NOMO-1 (cell line): ENCODE measurements around the gene CDH7.

Source experiments
- DNase-seq, 2 experiments: peaks; one replicate each; lab custom pipeline; 2025; ENCODE audit not compliant: unreplicated experiment in 2 of 2; lab: John Stamatoyannopoulos, UW

The CDH7 gene

GRCh38 chr18:65750389-65751154 lies at the start of gene CDH7:
TSS of gene CDH7 (plus strand) at chr18:65751012. CDS start at chr18:65762843, 11,831 bp downstream.
- no peak for DNase-seq

DNA sequence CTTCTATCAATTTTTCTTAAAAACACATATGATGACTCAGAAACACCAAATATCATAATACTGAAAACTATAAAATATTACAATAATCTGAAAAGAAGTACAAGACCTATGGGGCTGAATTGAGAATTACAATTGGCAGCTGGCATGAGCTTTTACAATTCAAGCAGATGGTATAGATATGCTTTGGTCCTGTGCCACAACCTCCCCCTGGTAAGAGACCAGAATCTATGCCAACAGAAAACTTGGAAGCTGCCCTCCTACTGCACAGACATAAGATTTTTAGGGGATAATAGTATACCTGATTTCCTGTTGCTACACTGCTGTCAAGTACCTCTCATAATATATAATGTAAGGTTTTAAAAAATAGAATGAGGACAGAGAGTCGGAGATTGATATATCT lies 46.8 kb upstream of the CDH7 start:
- DNase-seq = no peak

DNA sequence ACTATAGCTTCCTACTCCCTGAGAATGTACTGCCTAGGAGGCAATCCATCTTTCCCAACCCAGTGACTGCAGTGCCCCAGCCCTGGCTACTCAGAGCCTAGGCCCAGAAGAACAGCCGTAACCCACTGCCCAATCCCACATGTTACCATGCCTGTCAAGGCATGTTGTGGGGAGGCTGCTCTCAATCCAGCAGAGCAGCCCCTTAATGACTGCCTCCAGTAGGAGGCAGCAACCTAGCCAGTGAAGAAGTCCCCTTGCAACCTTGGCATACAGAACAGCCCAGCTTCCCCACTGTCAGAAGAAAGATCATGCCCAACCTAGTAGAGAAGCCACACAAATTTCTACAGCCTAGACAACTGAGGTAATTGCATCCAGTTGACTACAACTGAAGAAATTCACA lies 44.2 kb upstream of the CDH7 start:
- no peak for DNase-seq

DNA sequence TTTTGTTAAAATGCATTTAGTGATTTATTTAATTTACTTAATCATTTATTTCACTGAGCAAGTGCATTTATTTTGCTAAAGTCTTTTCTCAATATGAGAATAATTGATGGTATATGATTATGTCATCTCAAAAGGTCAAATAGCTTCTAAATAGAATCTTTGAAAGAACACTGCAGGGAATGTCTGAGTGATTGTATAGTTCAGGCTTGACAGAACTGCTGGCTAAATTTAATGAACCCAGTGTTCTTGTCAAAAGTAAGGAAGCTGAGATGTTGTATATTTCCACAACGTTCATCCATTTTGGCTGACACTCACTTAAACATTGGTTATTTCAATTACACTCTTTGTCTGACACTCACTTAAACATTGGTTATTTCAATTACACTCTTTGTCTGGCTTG lies 39.3 kb upstream of the CDH7 start:
- no peak for DNase-seq

DNA sequence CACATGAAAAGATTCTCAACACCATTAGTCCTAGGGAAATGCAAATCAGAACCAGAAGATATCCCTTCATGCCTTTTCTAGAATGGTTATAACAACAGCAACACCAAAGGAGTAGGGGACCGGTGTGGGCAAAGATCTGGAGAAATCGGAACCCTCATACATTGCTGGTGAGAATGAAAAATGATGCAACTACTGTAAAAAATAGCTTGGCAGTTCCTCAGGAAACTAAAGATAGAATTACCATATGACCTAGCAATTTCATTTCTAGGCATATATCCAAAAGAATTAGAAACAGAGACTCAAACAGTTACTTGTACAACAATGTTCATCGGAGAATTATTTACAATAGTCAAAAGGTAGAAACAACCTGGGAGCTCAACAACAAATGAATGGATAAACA lies 29.2 kb upstream of the CDH7 start:
- peak in 1 of 2 experiments; percentile 51 for DNase-seq

- no peak for DNase-seq
These were observed 25.4 kb upstream of the CDH7 start for GRCh38 chr18:65725251-65726050.

GRCh38 chr18:65735155-65735554 lies 15.7 kb upstream of the CDH7 start:
- DNase-seq = no peak

GRCh38 chr18:65737471-65737955 lies 13.3 kb upstream of the CDH7 start:
- no peak for DNase-seq

DNA sequence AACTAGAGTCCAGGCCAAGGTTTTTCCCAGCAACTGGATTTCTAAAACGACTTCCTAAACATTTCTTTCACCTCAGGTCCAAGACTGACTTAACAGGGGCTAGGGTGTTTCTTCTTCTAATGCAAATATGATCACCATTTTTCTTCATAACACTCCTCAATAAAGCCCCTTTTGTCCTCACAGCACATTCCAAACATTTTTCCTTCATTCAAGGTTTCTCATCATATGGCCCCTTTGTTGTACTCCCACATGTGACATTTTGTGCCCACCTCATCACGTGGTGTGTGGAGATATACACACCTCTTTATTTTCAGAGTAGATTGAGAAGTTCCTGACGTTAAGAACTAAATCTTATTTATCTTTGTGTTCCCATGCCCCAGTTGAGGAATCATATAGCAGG lies 3.9 kb upstream of the CDH7 start:
- no peak for DNase-seq

DNA sequence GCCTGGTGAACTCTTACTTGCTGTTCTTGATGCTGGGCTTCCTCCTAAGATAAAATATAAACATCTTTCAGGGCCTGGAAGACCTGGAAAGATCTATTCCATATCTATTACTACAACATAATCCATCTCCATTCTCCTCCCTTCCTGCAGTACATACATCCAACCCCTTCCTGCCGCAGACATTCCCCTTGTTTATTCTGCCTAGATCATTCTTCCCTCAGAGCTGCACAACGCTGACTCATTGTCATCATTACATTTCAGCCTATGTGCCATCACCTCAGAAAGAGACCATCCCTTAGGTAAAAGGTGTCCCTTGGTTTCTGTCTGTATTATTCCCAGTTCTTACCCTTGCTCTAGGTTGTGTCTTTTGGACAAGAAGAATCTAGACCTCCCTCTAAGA lies 2.5 kb upstream of the CDH7 start:
- no peak for DNase-seq

DNA sequence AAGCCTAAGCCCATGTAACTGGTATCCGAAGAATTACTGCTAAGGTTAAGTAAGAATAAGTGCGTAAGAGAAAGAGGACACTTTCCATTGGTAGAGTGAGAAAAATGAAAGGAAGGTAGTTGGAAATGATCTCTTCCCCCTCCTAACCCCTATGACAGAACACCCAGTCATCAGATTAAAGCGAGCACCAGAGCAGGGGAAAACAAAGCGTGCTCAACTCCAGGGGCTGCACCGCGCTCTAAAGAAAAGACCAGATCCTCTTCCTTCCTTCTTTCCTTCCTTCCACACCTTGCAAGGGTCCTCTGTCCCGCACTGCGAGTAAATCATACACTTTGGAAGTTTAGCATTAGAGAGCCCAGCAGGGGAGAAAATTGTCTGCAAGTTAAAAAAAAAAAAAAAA lies 971 bp upstream of the CDH7 start:
- no peak for DNase-seq

DNA sequence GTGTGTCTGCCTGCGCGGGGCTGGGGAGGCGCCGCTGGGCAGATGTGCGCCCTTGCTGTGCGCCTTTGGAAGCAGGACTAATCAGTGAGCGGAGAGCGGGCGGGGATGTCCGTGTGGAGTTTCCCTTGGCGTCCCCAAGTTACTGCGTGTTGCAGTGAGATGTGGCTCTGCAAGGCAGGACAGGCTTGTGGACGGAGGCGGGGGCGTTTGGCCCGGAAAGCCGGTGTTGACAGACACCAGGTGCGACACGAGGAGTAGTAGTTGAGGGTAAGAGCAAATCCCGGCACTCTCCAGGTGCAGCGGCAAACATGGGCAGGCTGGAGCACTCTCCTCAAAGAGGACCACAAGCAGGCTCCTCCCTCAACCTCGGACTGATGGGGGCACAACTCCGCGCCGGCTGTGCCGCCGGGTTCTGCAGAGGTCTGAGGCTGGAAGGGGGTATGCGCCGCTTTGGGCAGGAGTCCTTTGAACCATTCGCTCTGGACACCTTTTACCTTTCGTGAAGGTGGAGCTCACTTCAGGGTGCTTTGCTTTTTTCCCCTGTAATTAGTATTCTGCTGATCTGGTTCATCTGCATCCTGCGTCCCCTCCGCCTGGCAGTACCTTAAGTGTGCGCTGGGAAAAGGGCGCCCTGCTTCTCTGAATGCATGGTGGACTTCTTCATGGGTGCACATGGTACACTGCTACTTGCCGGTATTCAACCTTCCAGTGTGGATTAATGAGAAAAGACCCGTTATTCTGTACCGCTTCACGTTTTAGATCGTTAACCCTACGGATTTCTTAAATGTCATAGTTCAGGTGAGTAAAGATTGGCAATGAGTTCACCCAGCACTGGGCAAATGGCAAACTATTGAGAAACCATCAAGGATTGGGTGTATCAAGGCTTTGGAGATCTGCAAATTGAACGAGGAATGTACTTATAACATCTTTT lies 608 bp downstream of the CDH7 start:
- no peak for DNase-seq

GRCh38 chr18:65752625-65753325 lies 2.0 kb downstream of the CDH7 start:
- DNase-seq = no peak

DNA sequence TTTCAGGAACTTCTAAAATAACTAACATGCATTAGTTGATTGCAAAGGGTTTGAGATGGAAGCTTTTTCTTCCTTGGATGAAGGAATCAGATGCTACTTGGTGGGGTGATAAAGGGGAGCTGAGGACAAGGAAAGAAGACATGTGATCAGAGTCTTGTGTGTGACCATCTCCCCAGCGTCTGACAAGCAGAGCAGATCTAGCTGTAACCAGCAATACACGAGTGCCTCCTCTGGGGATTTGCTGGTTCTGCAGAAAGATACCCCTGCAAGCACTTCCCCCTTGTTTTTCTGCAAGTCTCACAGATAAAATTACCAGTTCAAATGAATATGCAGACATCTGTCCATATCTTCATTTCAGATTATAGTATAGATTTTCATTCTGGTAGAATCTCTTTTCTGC lies 2.7 kb downstream of the CDH7 start:
- peak in 1 of 2 experiments; percentile 7 for DNase-seq

GRCh38 chr18:65754121-65754520 lies 3.3 kb downstream of the CDH7 start:
- DNase-seq = no peak

DNA sequence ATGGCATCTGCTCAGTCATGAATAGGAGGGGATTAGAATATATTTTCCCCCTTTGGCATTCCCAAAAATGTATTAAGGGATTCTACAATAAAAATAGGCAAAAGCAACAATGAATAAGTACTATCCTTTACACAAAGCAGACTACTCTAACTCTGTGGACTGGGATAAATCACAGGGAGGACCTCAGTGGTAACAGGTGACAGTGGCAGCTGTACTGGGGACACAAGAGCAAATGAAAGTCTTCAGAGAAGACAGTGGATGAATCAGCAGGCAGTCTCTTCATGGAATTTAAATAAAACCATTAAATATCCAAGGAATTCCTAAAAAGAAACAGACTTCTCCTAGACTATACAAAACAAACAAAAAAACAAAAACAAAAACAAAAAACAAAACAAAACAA lies 4.8 kb downstream of the CDH7 start:
- no peak for DNase-seq

GRCh38 chr18:65760457-65760856 lies 9.6 kb downstream of the CDH7 start:
- no peak for DNase-seq

DNA sequence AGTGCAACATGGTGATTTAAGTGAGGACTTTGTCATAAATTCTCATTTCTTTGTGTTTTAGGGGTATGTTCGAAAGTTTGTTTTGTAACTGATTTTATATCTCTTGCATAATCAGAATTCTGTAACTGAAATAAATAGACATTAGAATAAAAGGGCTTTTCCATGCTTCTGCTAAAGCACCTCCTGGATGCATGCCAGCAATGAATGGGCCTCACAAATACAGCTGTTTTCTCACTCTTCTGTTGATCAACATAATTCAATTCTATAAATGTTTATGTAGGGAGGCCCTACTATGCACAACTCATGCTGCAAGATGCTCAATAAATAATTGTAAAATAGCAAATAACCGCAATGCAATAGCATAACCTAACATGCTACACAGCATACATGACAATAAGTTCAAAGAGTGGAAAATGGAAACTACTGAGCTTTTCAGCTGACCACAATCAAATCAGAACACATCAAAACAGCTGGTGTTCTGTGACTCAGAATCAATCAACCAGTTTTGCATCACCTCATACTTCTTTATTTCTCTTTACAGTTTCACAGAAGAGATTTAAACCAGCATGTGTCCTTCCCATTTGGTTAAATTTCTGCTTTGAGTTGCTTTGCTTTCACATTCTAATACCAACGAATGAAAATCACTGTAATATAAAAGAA lies 11.0 kb downstream of the CDH7 start:
- no peak for DNase-seq

- DNase-seq = no peak
These were observed 11.7 kb downstream of the CDH7 start for GRCh38 chr18:65762556-65762955.

DNA sequence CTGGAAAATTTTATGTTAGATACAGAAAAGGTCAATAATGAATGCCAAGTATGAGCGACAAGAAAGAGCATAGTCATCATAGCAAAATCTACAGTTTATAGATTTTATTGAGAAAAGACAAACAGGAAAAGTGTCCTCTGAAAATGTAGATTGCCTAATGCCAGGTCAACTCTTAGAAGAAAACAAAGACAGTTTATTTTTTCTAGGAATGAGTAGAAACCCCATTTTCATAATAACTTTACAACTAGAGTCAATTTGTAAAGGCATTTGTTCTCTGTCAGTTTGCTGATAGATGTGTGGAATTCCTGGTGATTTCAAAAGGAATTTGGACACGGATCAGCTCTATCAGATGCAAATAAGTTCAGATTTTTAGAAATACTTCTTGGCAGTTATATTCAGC lies 16.6 kb downstream of the CDH7 start:
- DNase-seq = no peak
